ENCODE data around the gene EBNA1BP2.
"Not testable (repeated sequence)": the region's sequence is repeated elsewhere in the genome, so short reads cannot be mapped to it uniquely, and the experiment has no call there.

Gene EBNA1BP2, protein sequence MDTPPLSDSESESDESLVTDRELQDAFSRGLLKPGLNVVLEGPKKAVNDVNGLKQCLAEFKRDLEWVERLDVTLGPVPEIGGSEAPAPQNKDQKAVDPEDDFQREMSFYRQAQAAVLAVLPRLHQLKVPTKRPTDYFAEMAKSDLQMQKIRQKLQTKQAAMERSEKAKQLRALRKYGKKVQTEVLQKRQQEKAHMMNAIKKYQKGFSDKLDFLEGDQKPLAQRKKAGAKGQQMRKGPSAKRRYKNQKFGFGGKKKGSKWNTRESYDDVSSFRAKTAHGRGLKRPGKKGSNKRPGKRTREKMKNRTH

DNA sequence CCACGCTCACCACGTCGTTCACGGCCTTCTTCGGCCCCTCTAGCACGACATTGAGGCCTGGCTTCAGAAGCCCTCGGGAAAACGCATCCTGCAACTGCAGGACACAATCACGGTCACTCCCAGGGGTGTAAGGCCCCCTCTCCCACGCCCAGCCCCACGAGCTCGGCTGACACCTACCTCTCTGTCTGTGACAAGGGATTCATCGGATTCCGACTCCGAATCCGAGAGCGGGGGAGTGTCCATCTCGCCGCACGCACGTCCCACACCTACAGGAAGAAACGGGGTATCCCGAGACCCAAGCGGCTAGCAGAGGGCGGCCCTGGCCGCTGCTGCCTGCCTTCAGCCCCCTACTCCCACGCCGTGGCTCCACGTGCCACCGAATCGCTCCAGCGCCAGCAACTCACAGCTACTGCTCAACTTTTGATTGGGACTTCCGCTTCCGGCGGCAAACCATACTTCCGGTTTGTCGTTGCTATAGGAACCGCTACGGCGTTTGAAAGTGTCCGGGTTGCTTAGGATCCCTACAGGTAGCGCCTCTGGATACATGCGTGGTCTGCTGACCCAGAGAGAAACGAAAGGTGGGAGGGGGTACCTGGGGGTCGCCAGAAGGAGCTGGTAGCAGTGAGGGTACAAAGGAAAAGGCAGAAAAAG, at the start of gene EBNA1BP2, which contains the start of gene CFAP57:
TSS of gene EBNA1BP2 (minus strand) at position 415 of the 651 bp plus-strand sequence. CDS start at position 243, 172 bp downstream.
TSS of gene CFAP57 (plus strand) at position 455 of the 651 bp plus-strand sequence. CDS start 424 bp downstream, outside the sequence.
- ATAC-seq (peak; percentile 91), DNase-seq (peak; percentile 89)

DNA sequence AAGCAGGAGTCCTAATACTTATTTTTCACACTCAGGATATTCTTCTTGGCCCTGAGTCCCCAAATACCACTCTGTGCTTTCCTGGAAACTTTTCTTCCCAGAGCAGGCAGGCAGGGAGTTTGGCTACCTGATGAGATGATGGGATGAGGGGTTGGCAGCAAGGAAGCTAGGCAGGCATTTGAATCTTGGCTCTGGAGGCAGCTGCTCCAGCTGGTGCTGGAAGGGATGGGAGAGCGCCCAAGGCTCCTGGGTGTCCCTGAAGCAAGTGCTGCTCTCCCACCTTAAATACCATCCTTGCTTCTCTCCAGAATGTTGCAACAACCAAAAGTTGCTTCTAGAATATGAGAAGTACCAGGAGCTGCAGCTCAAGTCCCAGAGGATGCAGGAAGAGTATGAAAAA, 49.7 kb upstream of the EBNA1BP2 start:
- ATAC-seq: no peak
- DNase-seq: no peak

DNA sequence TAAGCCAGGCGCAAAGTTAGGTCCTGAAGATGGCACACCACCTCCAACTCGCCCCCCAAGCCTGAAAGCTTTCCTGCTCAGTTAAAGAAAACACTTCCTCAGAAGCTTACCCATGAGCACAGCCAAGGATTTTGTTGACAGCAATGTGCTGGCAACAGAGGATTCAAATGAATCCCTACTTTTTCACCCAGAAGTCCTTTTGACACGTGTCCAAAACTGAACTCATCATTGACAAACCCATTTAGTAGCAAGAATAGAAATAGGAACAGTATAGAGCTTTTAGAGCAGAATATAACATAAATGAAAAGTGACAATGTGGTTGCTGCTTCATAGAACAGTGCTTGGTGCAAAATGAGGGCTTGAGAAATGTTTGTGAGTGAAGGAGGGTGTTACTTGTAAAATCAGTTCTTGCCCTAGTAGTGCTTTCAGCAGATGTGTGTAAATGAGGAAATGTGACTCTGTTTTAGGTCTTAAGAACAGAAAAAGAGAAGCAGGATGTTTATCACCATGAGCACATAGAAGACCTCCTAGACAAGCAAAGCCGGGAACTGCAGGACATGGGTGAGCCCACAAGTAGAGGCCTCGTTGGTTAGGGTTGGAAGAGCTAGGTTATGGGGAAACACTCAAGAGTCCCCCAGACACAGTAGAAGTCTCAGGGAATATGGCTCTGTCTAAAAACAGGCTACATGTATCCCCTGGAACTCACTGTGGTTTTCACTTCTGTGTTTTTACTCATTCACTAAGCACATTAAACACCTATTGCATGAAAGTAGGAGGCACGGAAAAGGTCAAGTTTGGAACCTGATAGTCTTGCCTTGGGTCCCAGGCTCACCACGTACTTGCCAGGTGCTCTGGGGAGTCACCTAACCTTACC, 49.1 kb upstream of the EBNA1BP2 start:
- ATAC-seq (peak; percentile 19), DNase-seq (no peak)

DNA sequence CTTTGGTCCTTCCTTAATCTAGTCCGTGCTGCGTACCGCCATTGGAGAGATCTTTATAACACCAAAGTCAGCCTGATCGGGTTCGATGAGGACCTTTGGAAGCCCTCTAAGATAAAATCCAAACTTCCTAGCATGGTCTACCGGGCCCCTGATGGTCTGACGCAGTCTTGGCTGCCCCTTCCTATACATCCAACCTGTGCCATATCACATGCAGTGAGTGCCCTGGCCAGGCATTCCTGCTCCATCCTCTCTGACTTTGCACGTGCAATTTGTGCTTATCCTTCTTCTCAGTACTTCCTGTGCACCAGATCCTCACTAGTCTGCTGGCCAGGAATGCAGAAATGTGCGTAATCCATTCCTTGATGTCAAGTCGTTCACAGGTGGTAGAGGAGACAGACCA, 45.7 kb upstream of the EBNA1BP2 start:
- DNase-seq: no peak
- ATAC-seq: no peak

DNA sequence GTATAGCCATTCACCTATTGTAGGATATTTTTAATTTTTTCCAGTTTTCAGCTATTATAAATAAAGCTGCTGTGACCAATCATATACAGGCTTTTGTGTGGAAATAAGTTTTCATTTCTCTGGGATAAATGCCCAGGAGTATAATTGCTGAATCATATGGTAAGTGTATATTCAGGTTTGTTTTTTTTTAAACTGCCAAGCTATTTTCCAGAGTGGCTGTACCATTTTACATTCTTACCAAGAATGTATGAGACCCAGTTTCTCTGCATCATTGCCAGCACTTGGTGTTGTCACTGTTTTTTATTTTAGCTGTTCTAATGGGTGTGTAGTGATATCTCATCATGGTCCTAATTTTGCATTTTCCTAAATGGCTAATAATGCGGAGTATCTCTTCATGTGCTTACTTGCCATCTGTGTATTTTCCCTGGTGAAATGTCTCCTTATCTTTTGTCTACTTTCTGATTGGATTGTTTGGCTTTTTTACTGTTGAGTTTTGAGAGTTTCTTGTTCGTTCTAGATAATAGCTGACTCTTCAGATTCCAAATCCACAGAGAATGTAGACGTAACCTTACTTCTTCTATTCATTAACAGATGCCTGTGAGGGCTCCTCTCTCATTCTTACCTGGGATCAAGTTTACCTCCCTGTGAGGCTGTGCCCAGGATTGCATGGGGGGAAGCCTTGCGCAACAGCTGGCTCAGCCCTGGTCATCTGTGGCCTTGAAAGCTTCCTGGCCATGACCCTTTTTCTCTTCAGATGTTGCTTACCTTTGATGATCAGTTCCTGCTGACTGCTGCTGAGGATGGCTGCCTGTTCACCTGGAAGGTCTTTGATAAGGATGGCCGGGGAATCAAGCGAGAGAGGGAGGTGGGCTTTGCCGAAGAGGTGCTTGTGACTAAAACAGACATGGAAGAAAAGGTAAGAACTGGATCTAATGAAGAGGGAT, 42.7 kb upstream of the EBNA1BP2 start:
- DNase-seq (no peak), ATAC-seq (no peak)

DNA sequence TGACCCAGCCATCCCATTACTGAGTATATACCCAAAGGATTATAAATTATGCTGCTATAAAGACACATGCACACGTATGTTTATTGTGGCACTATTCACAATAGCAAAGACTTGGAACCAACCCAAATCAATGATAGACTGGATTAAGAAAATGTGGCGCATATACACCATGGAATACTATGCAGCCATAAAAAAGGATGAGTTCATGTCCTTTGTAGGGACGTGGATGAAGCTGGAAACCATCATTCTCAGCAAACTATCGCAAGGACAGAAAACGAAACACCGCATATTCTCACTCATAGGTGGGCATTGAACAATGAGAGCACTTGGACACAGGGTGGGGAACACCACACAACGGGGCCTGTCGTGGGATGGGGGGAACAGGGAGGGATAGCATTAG, 36.2 kb upstream of the EBNA1BP2 start:
- DNase-seq, ATAC-seq: not testable (repeated sequence)

DNA sequence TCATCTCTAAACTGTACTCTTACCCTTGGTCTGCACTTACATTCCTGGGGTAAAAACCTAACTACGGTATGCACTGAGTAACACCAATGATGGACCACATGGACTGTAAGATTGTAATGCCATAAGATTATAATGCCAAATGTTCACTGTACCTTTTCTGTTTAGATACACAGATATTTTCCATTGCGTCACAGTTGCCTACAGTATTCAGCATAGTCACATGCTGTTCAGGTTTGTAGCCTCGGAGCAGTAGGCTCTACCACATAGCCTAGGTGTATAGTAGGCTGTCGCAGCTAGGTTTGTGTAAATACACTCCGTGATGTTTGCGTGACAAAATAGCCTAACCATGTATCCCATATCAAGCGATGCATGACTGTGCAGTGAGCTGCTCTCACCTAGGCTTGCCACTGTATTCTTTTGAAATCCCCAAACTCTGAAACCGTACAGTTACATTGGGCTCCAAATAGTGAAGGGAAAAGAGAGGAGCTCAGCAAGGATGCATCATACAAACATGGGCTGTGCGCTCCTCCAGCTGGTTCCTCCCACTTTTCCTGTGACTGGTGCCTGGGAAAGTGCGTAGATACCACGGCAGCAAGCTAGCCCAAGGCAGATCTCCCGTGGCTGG, 35.3 kb upstream of the EBNA1BP2 start:
- no peak for ATAC-seq
- DNase-seq: no peak

DNA sequence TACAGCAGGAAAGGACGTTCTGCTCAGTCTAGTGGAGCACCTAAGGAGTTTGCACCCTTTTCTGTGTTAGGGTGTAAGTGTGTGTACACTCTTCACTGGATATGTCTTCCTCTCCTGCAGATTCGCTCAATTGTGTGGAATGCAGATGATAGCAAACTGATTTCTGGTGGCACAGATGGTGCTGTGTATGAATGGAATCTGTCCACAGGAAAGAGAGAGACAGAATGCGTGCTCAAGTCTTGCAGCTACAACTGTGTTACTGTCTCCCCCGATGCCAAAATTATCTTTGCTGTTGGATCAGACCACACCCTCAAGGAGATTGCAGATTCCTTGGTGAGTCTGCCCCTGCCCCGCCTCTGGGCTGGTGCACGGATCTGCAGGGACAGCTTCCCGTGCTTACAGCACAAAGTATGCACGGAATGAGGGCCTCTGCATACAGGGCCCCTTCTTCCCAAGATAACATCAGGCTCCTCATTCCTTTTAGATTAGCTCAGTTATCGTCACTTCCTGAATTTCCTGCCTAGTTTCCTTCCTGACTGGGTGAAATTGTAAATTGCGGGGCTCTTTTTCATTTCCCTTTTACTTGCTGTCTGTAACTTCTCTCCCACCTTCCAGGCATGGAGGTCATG, 34.6 kb upstream of the EBNA1BP2 start:
- no peak for ATAC-seq
- no peak for DNase-seq

DNA sequence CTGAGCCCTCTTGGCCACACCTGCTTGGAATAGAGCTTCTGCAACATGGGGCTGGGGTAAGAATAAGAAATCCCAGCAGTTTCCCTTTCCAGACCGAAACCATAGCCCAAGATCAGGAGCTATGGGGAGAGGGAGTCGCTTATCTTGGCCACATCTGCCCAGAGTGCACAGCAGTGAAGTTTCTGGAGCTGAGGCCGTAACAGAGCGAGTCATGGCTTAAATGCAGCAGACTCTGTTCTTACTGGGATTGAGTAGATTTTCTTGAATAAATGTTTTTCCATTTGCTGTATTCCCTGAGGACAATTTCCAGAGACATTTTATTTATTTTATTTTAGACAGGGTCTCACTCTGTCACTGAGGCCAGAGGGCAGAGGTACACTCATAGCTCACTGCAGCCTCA, 33.6 kb upstream of the EBNA1BP2 start:
- DNase-seq: no peak
- ATAC-seq: no peak

DNA sequence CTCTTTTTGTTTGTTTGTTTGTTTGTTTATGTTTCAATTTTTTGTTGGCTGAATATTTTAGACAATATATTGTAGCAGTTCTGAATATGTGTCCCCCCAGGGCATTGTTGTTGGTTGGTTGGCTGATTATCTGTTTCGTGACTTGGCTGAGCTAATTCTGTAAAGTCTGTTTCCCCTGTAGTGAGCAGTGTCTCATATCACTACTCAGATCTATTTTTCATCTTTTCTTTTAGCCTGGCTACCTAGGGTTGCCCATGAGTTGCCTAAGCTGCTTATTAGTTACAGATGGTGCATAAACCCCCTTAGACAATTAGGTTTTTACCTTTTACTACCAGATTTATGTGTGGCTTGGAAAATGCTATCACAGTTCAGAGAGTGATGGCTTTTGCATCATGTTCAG, 32.3 kb upstream of the EBNA1BP2 start:
- DNase-seq (no peak), ATAC-seq (no peak)

DNA sequence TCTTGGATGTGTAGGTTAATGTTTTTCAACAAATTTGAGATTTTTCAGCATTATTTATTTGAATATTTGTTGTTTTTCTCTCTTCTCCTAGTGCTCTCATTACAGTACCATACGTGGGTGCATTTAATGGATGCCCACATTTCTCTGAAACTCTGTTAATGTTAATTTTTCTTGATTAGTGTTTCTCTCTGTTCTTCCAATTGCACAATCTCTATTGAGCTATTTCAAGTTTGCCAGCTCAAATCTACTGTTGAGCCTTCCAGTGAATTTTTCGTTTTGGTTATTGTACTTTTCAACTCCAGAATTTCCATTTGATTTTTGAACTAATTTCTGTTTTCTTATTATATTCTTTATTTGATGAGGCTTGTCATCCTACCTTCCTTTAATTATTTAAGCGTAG, 31.8 kb upstream of the EBNA1BP2 start:
- ATAC-seq (no peak), DNase-seq (no peak)

DNA sequence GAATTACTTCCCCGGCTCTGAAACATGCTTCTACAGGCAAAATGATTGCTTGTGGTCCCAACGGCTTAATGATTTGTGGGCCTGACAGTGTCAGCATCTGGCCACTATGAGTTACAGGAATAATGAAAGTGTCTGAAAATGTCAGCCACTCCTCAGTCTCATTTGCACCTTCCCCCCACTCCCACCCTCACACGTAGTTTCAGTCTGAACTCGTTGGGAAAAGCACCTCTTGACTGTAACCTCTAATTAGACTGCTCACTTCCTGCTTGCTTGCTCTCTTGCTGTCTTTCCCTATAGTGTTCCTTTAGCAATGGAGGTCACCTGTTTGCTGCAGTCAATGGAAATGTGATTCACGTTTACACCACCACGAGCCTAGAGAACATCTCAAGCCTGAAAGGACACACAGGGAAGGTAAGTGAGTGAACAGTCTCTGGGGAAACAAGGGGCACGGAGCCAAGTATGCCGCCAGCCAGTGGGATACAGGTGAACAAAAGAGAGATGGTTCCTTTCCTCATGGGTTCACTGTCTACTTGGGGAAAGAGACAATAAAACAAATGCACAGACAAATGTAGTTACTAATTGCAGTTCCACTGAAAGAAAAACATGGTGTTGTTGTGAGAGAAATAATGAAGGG, 27.1 kb upstream of the EBNA1BP2 start:
- DNase-seq (peak; percentile 13), ATAC-seq (peak; percentile 69)

DNA sequence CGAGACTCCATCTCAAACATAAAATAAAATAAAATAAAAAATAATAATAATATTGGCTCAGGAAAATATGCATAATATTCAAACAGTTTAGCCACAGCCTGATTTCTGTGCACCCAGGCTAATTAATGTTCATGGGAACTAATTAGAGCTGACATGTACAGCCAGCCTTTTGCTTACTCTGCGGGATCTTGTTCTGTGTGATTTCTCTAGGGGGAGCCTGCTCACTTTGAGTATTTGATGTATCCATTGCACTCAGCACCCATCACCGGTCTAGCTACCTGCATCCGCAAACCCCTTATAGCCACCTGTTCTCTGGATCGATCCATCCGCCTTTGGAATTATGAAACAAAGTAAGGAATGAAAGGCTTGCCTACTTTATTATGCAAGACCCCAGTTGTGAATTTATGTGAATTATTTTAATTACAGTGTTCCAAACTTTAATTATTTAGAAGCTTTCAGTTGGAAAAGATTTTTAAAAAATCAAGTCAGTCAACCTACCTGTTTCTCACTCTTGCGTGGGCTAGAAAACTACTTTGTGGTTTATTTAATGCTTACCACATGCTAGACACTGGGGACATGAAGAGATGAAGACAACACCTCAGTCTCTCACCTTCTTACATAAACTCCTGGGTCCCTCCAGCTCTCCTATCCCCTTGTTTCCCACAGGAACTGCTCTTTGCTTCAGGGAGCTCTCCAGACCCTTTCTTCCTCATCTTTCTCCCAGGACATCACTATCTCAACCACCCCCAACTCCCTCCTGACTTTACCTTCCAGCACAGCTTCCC, 25.4 kb upstream of the EBNA1BP2 start:
- ATAC-seq (no peak), DNase-seq (no peak)

DNA sequence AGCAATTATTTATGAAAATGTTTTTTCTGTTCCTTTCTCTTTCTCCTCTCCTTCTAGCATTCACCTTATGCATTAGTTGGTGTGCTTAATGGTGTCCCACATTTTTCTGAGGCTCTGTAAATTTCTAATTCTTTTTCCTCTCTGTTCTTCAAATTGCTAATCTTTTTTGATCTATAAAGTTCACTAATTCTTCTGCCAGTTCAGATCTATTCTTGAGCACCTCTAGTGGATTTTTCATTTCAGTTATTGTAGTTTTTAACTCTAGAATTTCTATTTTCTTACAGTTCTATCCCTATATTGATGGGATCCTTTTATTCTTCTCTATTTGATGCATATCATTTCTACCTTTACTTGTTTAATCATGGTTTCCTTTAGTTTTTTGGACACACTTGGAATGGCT, 22.4 kb upstream of the EBNA1BP2 start:
- DNase-seq (no peak), ATAC-seq (no peak)

DNA sequence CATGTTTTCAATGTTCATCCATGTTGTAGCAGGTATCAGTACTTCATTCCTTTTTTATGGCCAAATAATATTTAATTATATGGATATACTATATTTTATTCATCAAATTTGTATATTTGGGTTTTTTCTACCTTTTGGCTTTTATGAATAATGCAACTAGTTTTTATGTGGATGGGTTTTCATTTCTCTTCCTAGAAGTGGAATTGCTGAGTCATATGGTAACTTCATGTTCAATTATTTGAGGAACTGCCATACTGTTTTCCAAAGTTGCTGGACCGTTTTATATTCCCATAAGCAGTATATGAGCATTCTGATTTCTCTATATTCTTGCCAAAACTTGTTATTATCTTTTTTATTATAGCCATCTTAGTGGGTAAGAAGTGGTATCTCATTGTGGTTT, 16.0 kb upstream of the EBNA1BP2 start:
- no peak for ATAC-seq

DNA sequence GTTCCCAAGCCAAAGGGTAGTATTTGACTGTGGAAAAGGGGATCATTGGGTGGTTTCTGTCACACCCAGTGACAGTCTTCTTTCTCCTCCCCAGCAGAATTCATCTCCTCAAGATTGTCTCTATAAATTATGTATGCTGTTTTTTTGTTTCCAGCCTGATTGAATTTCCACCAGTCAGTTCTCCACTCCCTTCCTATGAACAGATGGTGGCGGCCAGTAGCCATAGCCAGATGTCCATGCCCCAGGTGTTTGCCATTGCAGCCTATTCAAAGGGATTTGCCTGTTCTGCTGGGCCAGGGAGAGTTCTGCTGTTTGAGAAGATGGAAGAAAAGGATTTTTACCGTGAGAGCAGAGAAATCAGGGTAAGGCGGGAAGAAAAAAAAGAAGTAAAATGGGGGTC, 12.9 kb upstream of the EBNA1BP2 start:
- DNase-seq (no peak), ATAC-seq (no peak)

More for the DNA sequence above, 16.0 kb upstream of the EBNA1BP2 start:
- DNase-seq: no peak

DNA sequence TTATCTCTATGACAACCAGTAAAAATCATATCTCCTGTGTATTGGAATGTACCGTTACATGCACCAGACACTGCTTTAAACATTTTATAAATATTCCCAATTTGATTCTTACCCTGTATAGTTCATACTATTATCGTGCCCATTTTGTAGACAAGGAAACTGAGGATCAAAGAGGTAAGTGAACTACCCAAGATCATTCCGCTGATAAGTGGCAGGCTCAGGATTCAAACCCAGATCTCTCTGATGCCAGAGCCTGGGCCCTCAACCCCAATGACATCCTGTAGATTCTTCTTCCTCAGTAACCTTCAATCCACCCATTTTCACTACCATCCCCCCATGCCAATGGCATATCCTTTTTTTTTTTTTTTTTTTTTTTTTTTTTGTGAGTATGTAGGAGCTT, 12.3 kb upstream of the EBNA1BP2 start:
- no peak for ATAC-seq

DNA sequence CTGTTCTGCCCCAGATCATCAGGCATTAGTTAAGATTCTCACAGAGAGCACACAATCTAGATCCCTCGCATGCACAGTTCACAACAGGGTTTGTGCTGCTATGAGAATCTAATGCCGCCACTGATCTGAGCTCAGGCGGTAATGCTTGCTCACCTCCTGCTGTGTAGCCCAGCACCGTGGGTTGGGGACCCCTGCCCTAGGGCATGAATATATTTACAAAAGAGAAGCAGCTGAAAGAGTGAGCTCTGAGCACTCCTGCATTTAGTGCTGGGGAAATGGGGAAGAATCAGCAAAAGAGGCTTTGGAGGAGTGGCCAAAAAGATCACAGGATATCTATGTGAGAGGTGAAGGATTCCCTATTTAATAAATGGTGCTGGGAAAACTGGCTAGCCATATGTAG, 5.6 kb upstream of the EBNA1BP2 start:
- no peak for ATAC-seq
- DNase-seq: no peak

More for the DNA sequence above, 12.3 kb upstream of the EBNA1BP2 start:
- DNase-seq: no peak

DNA sequence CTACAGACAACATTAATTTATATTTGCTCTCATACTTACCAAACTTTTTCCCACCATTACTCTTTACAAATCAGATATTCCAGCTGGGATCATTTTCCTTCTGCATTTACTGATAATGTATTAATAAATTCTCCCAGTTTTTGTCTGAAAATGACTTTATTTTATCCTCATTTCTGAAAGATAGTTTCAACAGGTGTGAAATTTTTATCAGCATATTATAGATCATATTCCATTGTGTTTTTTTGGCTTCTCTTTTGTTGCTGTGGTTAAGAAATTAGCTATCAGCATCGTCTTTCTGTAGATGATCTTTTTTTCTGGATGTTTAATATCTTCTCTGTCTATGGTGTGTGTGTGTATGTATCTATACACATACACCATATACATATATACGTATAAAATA, 2.8 kb upstream of the EBNA1BP2 start:
- DNase-seq (no peak), ATAC-seq (no peak)
